GM18520 (cell line): ENCODE data around the gene C19orf85.
"Not testable (repeated sequence)": the region's sequence is repeated elsewhere in the genome, so short reads cannot be mapped to it uniquely, and the experiment has no call there.

Source experiments
- ATAC-seq: cut with Tn5 transposase; IDR thresholded peaks from one replicate; pipeline ENCODE4 v1.9.1; 2021; ENCODE audit not compliant: unreplicated experiment

C19orf85 gene

DNA sequence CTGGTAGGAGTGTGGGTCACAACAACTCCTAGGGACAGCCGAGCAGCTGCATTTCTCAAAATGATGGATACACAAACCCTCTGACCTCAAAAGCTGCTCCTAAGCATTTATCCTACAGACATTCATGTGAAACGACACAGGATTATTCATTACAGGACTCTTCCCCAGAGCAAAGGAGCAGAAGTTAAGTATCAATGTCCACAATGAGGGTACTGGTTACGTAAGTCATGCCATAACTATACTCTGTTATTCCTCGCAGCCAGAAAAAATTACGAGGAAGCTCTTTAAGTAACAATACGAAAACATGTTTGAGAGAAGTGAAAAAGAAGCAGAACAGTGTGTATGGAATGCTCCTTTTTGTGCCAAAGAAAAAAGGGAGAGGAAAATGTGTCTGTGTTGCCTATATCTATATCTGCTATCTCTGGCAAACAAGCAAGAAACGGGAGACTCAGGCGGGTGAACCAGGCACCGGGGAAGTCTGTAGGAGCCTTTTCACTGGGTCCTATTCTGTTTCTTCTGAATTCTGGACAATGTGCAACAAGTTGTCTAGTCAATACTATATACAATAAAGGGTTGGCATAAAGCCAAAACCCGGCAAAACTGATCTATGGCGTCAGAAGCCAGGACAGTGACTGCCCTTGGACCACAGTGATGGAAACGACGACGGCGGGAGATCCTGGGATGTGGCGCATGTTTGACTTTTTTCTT is 4.4 kb downstream of the C19orf85 start:
- ATAC-seq: no peak

DNA sequence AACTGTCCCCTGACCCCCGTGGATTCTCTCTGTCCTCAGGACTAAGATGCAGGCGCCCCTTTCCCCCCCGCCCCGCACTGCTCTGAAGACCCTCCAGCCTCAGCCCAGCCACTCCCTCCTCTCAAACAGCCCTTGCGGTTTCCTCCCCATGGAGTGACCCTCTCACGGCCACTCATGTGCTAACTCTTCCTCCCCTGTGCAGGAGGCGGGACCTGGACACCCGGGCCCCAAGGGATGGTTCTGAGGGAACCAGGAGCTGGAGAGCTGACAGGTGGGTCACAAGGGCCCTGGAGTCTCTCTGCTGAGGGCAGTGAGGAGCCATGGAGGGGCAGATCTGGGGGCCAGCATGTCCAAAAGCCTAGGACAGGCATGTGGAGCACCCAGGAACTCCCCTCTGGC is 5.0 kb downstream of the C19orf85 start:
- no peak for ATAC-seq

DNA sequence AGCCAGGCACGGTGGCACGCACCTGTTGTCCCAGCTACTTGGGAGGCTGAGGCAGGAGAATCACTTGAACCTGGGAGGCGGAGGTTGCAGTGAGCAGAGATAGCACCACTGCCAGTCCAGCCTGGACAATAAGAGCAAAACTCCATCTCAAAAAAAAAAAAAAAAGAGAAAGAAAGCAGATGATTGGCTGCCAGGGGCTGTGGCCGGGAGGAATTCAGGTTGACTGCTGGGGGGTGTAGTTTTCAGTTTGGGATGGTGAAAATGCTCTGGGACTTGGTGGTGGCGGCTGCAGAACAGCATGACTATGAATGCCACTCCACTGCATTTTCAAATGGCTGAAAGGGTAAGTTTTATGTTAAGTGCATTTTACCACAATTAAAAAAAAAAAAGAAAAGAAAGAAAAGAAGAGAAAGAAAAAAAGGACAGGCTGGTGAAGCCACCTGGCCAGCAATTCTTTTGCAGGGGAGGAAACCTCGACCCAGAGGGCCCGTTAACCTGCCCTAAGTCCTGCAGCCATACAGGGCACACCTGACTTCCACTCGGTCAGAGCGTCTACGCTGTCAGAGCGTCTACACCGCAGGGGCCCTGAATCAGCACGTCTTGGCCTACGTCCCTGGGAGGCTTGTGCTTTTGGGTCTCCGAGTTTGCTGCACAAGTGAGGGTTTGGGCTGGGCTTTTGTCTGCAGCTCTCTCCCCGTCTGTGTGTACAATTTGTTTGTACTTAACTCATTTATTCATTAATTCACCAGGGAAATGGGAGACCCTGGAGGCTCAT is 6.7 kb downstream of the C19orf85 start:
- no peak for ATAC-seq

DNA sequence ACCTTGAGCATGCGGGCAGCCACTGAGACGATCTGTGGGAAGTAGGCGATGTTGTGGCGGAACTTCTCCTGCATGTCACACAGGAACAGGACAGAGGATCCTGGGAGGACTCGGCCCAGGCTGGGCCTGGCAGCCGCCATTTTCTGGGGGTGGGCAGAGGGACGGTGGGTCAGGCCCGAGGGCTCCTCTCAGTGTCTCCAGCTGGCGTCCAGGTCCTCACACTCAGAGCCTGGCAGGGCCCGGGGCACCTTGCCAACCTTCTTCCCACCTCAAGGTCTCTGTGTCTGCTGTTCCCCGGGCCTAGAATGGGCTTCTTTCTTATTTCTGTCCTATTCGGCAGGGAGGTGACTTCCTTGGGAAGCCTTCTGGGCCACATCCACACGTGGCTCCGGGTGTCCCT is 8.2 kb downstream of the C19orf85 start:
- ATAC-seq: no peak

DNA sequence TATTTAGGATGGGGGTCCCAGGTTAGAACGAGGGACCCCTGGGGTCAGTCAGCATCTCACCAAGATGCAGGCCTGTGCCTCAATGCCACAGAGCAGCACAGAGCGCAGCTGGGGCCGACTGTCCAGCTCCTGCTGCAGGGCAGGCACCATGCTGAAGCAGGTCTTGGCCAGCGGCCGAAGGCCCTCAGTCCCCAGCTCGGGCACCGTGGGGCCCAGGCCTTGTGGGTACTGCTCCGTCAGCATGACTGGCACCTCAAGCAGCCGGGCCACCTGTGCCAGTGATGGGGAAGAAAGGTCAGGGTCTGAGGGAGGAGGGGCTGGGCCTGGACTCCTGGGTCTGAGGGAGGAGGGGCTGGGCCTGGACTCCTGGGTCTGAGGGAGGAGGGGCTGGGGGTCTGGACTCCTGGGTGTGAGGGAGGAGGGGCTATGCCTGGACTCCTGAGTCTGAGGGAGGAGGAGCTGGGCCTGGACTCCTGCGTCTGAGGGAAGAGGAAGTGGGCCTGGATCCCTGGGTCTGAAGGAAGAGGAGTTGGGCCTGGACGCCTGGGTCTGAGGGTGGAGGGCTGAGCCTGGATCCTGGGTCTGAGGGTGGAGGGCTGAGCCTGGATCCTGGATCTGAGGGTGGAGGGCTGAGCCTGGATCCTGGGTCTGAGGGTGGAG is 8.8 kb downstream of the C19orf85 start:
- no peak for ATAC-seq

DNA sequence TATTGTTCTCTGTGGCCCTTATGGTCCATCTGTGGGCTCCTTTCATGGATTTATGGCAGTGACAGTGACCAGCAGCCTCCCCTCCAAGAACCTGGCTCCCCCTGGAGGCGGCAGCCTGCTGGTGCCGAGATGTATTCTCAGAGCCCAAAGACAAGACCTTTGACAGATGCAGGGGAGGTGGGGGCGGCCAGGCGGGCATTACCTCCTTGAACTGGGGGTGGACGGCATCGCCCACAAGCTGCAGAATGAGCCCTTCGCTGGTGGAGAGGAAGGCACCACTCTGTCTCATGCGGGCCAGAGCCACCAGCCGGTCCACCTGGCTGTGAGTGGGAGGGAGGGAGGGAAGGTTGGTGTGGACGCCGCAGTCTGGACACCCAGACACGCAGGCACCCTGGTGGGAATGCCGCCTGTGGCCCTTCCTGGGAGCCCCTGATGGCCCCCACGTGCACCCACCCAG is 9.7 kb downstream of the C19orf85 start:
- ATAC-seq: no peak

DNA sequence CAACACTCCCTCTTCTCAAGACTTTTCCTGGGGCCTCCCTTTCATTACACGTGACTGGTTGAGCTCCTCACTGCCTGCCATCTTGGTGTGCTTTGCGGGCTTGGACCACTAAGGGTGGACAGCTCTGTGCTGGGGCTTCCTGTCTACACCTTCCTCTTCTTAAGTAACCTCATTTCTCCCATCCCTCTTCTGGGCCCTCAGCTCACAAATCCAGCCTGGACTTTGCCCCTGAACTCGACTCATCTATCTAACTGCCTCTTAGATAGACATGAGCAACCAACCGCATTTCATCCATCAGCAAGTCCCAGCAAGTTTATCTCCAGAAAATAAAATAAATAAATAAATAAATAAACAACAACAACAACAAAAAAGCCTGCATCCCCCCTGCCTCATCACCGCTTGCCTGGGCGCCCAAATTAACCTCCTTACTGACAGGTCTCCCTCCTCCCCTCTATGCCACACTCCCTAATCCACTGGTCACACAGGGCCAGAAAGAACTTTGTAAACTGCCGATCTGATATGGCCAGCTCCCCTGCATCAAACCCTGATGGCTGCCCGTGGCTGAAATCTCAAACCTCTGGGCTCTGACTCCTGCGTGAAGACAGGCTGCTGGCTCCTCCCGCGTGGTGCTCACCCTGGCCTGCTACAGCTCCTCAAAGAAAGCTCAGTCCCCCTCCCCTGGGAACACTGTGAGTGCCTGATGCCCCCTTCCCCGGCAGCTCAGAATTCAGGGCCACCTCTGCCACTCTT is 10.9 kb downstream of the C19orf85 start:
- ATAC-seq: no peak

DNA sequence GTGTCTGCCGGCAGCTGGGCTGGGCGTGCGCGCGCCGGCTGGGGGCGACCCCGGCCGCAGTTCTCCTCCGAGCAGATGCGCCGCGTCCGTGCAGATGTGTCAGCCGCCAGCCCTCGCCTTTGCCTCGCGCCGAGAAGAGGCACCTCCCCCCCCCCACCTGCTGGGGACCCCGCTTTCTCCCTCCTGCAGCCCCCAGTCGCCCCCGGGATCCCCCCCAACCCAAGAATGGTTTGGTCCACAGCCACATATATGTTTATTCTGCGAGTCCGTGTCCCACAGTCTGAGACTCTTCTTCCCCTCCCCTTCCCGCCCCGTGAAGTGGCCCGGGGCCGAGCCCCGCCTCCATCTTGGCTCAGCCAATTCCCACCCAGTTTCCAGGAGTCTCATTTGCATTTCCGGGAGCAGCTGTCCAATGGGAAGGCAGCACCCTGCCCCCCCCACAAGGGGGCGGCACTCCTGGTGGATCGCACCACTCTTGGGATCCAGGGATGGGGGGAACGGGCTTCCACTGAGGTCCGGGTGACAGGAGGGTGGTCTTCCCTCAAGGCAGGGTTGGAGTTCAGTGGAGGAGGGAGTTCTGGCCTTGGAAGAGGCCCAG is 11.7 kb downstream of the C19orf85 start:
- ATAC-seq: no peak

DNA sequence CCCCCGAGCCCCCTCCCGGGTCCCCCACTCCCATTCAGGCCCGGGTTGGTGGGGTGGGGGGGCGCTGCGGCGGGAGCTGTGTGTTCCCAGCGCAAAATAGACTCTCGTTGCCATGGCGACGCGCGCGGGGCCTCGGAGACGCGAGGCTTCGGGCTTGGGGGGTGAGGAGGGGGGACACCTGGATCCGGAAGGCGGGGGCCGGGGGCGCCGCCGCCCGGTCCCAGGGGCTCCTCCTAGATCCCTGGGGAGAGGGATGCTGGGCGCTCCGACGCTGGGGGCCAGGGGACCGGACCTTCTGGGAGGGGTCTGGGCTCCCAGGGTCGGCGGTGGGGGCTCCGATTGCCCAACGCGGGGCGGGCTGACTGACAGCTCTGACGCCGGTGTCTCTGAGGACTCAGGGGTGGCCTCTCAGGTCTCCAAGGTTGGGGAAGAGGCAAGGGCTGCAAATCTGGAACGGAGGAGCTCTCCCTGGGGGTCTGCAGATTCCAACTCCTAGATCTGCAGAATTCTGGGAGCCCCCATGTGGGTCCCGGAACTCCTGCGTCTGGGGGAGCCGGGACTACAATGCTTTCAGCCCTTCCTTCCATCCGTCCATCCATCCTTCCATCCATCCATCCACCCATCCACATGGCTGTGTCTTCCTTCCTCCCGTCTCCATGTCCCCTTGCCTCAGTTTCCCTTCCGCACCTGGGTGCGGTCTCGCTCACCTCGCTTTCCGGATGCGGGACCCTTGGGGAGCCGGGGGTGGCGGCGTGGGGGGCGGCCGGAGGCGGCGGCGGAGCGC is 12.4 kb downstream of the C19orf85 start:
- no peak for ATAC-seq

DNA sequence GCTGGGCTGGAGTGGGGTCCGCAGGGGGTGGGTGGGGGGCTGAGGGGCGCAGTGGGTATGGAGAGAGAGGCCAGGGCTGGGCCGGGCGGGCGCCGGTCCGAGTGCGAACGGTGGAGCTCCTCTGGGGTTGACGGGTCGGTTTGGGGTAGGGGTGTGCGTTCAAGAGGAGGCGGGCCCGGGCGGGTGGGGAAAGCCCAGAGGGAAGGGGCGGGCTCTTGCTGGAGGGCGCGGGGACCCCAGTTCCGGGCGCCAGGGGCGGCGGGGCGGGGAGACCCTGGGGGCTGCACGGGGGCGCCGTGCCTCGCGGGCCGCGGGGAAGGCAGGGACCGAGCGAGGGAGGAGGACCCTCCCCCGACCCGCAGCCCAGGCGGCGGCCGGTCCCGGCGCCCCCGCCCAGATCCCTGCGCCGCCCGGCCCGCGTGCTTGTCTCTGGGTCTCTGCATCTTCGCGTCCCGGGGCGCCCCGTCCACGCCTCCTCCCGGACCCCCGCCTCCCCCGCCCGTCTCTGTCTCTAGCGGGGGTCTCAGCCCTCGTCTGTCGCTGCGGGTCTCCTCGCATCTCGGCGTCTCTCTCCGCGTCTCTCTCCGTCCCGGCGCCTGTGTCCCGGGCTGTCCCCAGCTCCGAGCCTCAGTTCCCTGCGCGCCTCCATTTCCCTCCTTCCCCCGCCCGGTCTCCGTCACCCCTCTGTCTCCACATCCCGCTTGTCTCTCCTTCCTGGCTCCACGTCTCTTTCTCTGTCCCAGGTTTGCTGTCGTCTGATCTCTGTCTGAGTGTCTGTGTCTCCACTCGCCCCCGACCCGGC is 13.2 kb downstream of the C19orf85 start:
- no peak for ATAC-seq

DNA sequence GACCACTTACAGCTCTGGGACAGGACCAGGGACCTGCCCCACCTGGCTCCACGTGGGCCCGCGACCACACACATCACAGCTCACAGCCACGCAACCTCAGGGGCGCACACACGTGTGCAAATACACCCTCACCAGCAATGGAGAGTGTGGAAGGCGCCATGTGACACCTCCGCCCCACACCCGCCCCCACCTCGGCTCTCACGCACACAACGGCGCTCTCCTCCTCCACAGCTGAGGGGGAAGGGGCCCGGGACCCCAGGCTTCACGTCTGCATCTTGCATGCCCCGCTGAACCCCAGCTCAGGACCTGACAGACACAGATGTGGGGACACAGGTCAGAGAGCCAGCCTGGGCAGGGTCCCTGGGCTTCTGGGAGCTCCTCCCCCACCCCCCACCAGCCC is 15.1 kb downstream of the C19orf85 start:
- no peak for ATAC-seq

DNA sequence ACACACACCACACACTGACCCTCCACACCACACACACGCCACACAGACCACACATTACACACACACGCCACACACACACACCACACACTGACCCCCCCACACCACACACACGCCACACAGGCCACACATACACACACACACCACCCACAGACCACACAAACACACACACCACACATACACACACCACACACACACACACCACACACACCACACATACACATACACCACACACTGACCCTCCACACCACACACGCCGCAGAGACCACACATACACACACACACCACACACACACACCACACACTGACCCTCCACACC is 16.4 kb downstream of the C19orf85 start:
- ATAC-seq: not testable (repeated sequence)

DNA sequence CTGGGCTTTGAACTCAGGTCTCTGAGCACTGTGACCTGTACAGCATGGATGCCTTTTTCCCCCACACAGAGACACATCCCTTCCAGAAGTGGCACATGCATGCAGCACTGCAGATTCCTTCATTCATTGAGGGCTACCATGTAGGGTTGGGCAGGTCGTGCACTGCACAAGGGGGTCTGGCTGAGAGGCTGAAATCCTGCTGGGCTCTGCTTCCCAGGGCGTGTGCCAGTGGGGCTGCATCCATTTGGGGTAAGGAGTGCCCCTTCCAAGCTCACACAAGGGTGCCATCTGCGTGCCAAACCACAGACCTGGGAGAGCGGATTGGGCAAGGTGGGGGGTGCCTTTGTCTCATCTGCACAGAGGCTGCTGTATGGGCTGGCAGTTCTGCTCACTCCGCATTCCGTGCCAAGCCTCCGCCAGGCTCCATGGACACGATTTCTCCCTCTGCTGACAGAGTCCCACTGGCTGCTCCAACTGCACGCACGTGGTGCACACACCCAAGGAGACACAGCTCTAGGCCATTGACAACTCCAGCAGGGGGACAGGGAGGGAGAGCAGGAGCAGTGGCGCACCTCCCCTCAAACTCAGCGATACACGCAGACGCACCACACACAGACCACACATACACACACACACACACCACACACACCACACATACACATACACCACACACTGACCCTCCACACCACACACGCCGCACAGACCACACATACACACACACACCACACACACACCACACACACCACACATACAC is 17.0 kb downstream of the C19orf85 start:
- no peak for ATAC-seq

DNA sequence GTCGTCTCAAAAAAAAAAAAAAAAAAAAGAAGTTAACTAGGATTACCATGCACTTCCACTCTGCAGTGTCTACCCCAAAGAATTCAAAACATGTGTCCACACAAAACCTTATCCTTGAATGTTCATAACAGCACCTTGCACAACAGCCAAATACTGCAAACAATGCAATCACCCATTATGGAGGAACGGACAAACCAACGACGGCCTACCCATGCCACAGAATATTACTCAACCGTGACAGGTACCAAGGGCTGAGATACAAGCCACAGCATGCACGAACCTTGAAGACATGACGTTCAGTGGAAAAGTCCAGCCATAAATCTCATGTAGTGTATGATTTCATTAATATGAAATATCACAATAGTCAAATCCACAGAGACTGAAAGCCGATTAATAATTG is 18.5 kb downstream of the C19orf85 start:
- ATAC-seq: no peak

DNA sequence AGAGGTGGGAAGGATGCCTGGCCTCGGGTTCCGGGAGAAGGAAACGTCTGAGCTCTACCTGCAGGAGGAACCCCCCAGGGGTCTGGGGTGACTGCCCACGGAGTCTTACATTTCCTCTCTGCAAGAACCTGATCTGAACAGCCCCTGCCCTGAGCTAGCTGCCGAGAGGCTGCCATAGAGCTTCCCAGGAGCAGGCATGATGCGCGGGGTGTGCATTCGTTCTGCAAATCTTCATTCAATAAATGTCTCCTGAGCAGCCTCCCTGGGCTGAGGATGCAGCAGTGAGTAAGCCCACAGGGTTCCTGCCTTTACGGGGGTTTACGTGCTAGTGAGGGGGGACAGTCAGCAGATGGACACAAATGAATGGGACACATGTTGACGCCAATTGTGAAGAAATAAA is 19.9 kb downstream of the C19orf85 start:
- ATAC-seq: no peak

DNA sequence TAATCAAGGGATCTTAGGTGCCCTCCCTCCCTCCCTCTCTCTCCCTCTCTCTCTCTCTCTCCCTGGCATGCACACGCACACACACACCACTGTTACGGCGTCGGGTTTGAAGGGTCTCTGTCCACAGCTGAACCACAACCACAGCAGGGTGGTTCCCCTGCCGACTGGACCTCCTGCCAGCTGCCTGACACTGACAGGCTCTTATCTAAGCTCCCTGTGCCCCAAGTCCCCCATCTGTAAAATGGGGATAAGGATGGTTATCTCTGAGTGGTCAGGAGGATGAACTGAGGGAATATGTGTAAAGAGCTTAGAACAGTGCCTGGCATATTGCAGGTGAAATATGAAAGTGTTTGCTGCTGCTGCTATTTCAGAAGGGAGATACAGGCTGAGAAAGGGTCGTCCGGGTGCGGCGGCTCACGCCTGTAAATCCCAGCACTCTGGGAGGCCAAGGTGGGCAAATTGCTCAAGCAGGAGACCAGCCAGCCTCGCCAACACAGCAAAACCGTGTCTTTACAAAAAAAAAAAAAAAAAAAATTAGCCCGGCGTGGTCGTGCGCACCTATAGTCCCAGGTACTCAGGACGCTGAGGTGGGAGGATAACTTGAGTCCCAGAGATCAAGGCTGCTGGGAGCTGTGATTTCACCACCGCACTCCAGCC is 20.6 kb downstream of the C19orf85 start:
- no peak for ATAC-seq

DNA sequence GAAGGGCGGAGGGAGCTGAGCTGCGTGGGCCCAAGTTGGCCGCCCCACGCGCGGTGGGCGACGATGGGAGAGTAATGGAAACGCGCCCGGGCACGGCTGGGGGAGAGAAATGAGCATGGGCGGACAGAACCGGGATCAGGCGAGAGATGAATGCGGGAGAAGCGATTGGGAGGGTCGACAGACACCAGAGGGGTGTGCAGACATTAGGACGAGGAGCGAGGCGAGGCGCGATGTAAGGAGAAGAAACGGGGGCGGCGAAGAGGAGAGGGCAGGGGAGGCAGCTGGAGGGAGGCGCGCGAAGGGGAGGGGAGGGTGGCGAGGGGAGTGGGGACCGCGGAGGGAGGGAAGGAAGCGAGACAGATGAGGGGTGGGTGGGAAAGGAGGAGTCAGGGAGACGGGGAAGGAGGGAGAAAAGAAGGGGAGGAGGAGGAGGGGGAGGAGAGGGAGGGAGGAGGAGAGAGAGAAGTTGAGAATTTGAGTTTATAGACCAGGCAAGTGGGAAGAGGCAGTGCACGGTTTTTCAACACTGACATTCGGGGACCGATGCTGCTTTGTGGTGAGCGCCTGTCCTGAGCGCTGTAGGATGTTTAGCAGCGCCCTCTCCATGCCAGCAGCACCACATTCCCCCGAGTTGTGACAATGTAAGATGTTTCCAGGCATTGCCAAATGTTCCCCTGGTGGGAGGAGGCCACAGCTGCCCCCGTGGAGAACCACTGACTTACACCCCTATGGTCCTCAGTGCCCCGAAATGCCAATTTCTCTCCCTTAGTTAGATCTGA is 21.3 kb downstream of the C19orf85 start, which contains the start of gene SHISA7:
Gene SHISA7 (minus strand): TSS at position 256 of the 779 bp plus-strand sequence. CDS start 437 bp downstream, outside the sequence.
- ATAC-seq: no peak
